K562 (cell line): ENCODE data around the gene CFAP97D1.

Experiments used
- MAX ChIP-seq: sonication (generic); formaldehyde crosslinking; IDR thresholded peaks from 2 replicates; pipeline ENCODE4 v1.9.0; 2022; ENCODE audit warnings: mild to moderate bottlenecking, missing genetic modification reagents
- NR1H2 ChIP-seq: sonication (generic); formaldehyde crosslinking; IDR thresholded peaks from 2 replicates; pipeline ENCODE4 v1.4.0; 2020; ENCODE audit warnings: mild to moderate bottlenecking, missing genetic modification reagents
- SPI1 ChIP-seq: IDR thresholded peaks from 2 replicates; pipeline ENCODE4 v1.6.1; 2011; ENCODE audit warnings: low read depth, low read length, control low read depth, borderline replicate concordance

GRCh38 chr17:43734376-43734775 lies 45.9 kb upstream of the CFAP97D1 start:
- TF ChIP-seq NR1H2 (CRISPR knock-in tag) (no peak), SPI1 (no peak), MAX (CRISPR knock-in tag) (no peak)
